Aorta (tissue), 5 donors: ENCODE measurements around the gene GDPD5. TPM values are rescaled to one million over a fixed set of nuclear protein-coding genes. Genes with fewer than 3 reads are reported as not detected.

ENCODE experiments used
- ATAC-seq: fragments of 200-7000 bp; cut with Tn5 transposase; one replicate; pipeline ENCODE4 v1.9.1; 2022; ENCODE audit warnings: moderate library complexity; ENCODE audit not compliant: low FRiP score
- DNase-seq, 2 donors: peaks; one replicate each; pipeline ENCODE4 v3.0.0-alpha.2; 2020
- H3K27ac ChIP-seq, 2 donors: one replicate each; pipeline ENCODE4 v1.5.1; 2013; ENCODE audit warnings: low read length in 2 of 2, mild to moderate bottlenecking in 2 of 2, moderate library complexity in 2 of 2, control low read depth in 1 of 2, inconsistent platforms in 1 of 2, low read depth in 1 of 2
- H3K27me3 ChIP-seq, 2 donors: one replicate each; pipeline ENCODE4 v1.6.1; 2013; ENCODE audit warnings: control low read depth in 1 of 2, low read length in 1 of 2, mild to moderate bottlenecking in 1 of 2, moderate library complexity in 1 of 2; ENCODE audit not compliant: insufficient read depth in 2 of 2, control insufficient read depth in 1 of 2
- H3K36me3 ChIP-seq, 2 donors: one replicate each; pipeline ENCODE4 v1.6.1; 2013; ENCODE audit warnings: control low read depth in 1 of 2, low read length in 1 of 2, mild to moderate bottlenecking in 1 of 2; ENCODE audit not compliant: insufficient read depth in 2 of 2, control insufficient read depth in 1 of 2
- H3K4me1 ChIP-seq, 2 donors: one replicate each; pipeline ENCODE4 v1.6.1; 2013; ENCODE audit warnings: low read length in 2 of 2, control low read depth in 1 of 2, mild to moderate bottlenecking in 1 of 2, moderate library complexity in 1 of 2; ENCODE audit not compliant: insufficient read depth in 2 of 2, control insufficient read depth in 1 of 2
- H3K4me3 ChIP-seq, 2 donors: one replicate each; pipeline ENCODE4 v1.5.1; 2013; ENCODE audit warnings: low read length in 2 of 2, control low read depth in 1 of 2, mild to moderate bottlenecking in 1 of 2
- H3K9me3 ChIP-seq: one replicate; pipeline ENCODE4 v1.6.1; 2013; ENCODE audit warnings: mild to moderate bottlenecking, low read length; ENCODE audit not compliant: control insufficient read depth
- WGBS, 2 donors: extraction: QIAGEN DNeasy Blood & Tissue Kit; methylation state at CpG; one replicate each; pipeline ENCODE4 v1.1.7; 2013; 5-methylcytosine and 5-hydroxymethylcytosine counted together
- intact Hi-C, 2 donors: fragments of 100-400 bp; cut with DNase I; formaldehyde crosslinking; loops; one replicate each; pipeline versions ENCODE4 v1.14.2 to v1.15.0; 2022
- polyA plus RNA-seq, 2 donors: library from polyadenylated mRNA; stranded (reverse); fragments of 200-250 nt; gene quantifications; one replicate each; pipeline ENCODE4 v1.2.3, GENCODE V29; 2013
- total RNA-seq, 2 donors: library from RNA; stranded (reverse); fragmentation: NEBNext Ultra II Directional; extraction: Animal tissue kit (Norgen Biotek cat#: 25700); gene quantifications; one replicate each; pipeline ENCODE4 v1.2.1, GENCODE V29; 2021
- donor health status: healthy with polysubstance abuse.
- donor health status: Bipolar disorder and iron deficiency.
- donor health status: DM: no; HTN: no; CAD: no.
- donor health status: DM: no; HTN: no; CAD: no.
- donor health status: DM: yes; HTN: yes; CAD: no.

GDPD5 gene
- total and polyA plus RNA-seq, 4 donors, result 3.5 to 53.0 (median 34.2) TPM

GRCh38 chr11:75447415-75447814 is 78.3 kb downstream of the GDPD5 start:
- H3K9me3 ChIP-seq, result no peaks in the 10 kb centered on the region
- H3K36me3 ChIP-seq, result no peaks in the 10 kb centered on the region
- no peak for DNase-seq
- H3K27me3 ChIP-seq, result no peaks in the 10 kb centered on the region
- no peak for ATAC-seq
- H3K4me3 ChIP-seq, result no peak overlapping the region
- intact Hi-C loops, result loop anchor here in 1 of 2 donors (10.0 kb wide), 1 partner anchor 53 kb away; the partner anchor contains the start of gene RPS3
- H3K27ac ChIP-seq, result no peak overlapping the region
- no peaks in the 10 kb centered on the region for H3K4me1 ChIP-seq
- 77 to 82% methylated on average over 5 of the region's 5 CpGs for WGBS, 2 donors

- peak; percentile 75 to 92 for DNase-seq
- H3K27ac ChIP-seq, result no peak overlapping the region
- WGBS, 2 donors, result 5 to 10% methylated on average over 6 of the region's 6 CpGs
- no peaks in the 10 kb centered on the region for H3K36me3 ChIP-seq
- intact Hi-C loops, result loop anchor here (1.0 to 10.0 kb wide), 4 partner anchors 37 to 87 kb away; partner anchors contain the start of gene RPS3 (in 1 of the 2)
- peak; percentile 80 for ATAC-seq
- no peaks in the 10 kb centered on the region for H3K27me3 ChIP-seq
- no peak overlapping the region for H3K4me3 ChIP-seq
- no peaks in the 10 kb centered on the region for H3K4me1 ChIP-seq
- H3K9me3 ChIP-seq, result no peaks in the 10 kb centered on the region
Measured at GRCh38 chr11:75445315-75445953, 80.3 kb downstream of the GDPD5 start.

- WGBS, 2 donors, result 90 to 91% methylated on average over 11 to 12 of the region's 12 CpGs
- no peaks in the 10 kb centered on the region for H3K9me3 ChIP-seq
- no peaks in the 10 kb centered on the region for H3K36me3 ChIP-seq
- DNase-seq (no peak), ATAC-seq (no peak)
- H3K4me3 ChIP-seq, result no peak overlapping the region
- H3K27ac ChIP-seq, result no peak overlapping the region
- intact Hi-C loops, result loop anchor here in 1 of 2 donors (10.0 kb wide), 1 partner anchor 48 kb away; the partner anchor contains the start of gene RPS3
- no peaks in the 10 kb centered on the region for H3K27me3 ChIP-seq
- no peaks in the 10 kb centered on the region for H3K4me1 ChIP-seq
Measured at GRCh38 chr11:75443043-75443442, 82.7 kb downstream of the GDPD5 start.

GRCh38 chr11:75442161-75442885 is 83.4 kb downstream of the GDPD5 start:
- Histone ChIP-seq H3K4me1 (no peaks in the 10 kb centered on the region), H3K36me3 (no peaks in the 10 kb centered on the region), H3K27me3 (no peaks in the 10 kb centered on the region), H3K9me3 (no peaks in the 10 kb centered on the region), H3K27ac (no peak overlapping the region), H3K4me3 (no peak overlapping the region)
- 69 to 79% methylated on average over 15 of the region's 15 CpGs for WGBS, 2 donors
- DNase-seq (no peak), ATAC-seq (no peak)
- intact Hi-C loops, result loop anchor here in 1 of 2 donors (10.0 kb wide), 1 partner anchor 48 kb away; the partner anchor contains the start of gene RPS3

GRCh38 chr11:75441804-75442132 is 84.0 kb downstream of the GDPD5 start:
- H3K4me1 ChIP-seq, result no peaks in the 10 kb centered on the region
- ATAC-seq (no peak), DNase-seq (no peak)
- intact Hi-C loops, result loop anchor here in 1 of 2 donors (10.0 kb wide), 1 partner anchor 47 kb away; the partner anchor contains the start of gene RPS3
- H3K9me3 ChIP-seq, result no peaks in the 10 kb centered on the region
- H3K36me3 ChIP-seq, result no peaks in the 10 kb centered on the region
- H3K27me3 ChIP-seq, result no peaks in the 10 kb centered on the region
- no peak overlapping the region for H3K27ac ChIP-seq
- WGBS, 2 donors, result 10 to 33% methylated on average over 7 of the region's 7 CpGs
- H3K4me3 ChIP-seq, result no peak overlapping the region

- Histone ChIP-seq H3K9me3 (no peaks in the 10 kb centered on the region), H3K27me3 (no peaks in the 10 kb centered on the region), H3K27ac (no peak overlapping the region), H3K4me3 (no peak overlapping the region), H3K4me1 (no peaks in the 10 kb centered on the region), H3K36me3 (no peaks in the 10 kb centered on the region)
- intact Hi-C loops, result loop anchor here in 1 of 2 donors (10.0 kb wide), 1 partner anchor 46 kb away; the partner anchor contains the start of gene RPS3
- DNase-seq (peak in 1 of 2 donors; percentile 55), ATAC-seq (no peak)
- 71 to 82% methylated on average over 25 to 27 of the region's 27 CpGs for WGBS, 2 donors
Measured at GRCh38 chr11:75440960-75441803, 84.6 kb downstream of the GDPD5 start.

- DNase-seq (no peak), ATAC-seq (no peak)
- Histone ChIP-seq H3K36me3 (no peaks in the 10 kb centered on the region), H3K4me3 (no peak overlapping the region), H3K27ac (no peak overlapping the region), H3K4me1 (no peaks in the 10 kb centered on the region), H3K9me3 (no peaks in the 10 kb centered on the region), H3K27me3 (no peaks in the 10 kb centered on the region)
- WGBS, 2 donors, result 88 to 93% methylated on average over 13 of the region's 13 CpGs
- intact Hi-C loops, result loop anchor here in 1 of 2 donors (10.0 kb wide), 1 partner anchor 45 kb away; the partner anchor contains the start of gene RPS3
Measured at GRCh38 chr11:75439495-75440120, 86.1 kb downstream of the GDPD5 start.

- WGBS, 2 donors, result 86 to 88% methylated on average over 14 of the region's 14 CpGs
- no peaks in the 10 kb centered on the region for H3K27me3 ChIP-seq
- no peaks in the 10 kb centered on the region for H3K4me1 ChIP-seq
- H3K9me3 ChIP-seq, result no peaks in the 10 kb centered on the region
- H3K4me3 ChIP-seq, result no peak overlapping the region
- no peak overlapping the region for H3K27ac ChIP-seq
- ATAC-seq (no peak), DNase-seq (no peak)
- no peaks in the 10 kb centered on the region for H3K36me3 ChIP-seq
- intact Hi-C loops, result no loop called here
Measured at GRCh38 chr11:75439026-75439425, 86.7 kb downstream of the GDPD5 start.
